Jurkat, Clone E6-1 (cell line): ENCODE measurements around the gene FAM161B. TPM values are rescaled to one million over a fixed set of nuclear protein-coding genes. Genes with fewer than 3 reads are reported as not detected.
A peak's percentile ranks its signal among the peaks of the same experiment; 100 is the strongest.
"Not testable (repeated sequence)": the region's sequence is repeated elsewhere in the genome, so short reads cannot be mapped to it uniquely, and the experiment has no call there.

ENCODE experiments used
- DNase-seq: peaks from one replicate; pipeline ENCODE4 v3.0.0-alpha.2; 2011; ENCODE audit warnings: low read depth, low spot score
- H3K4me3 ChIP-seq: 2 replicates; pipeline ENCODE4 v1.5.1; 2011; ENCODE audit warnings: mild to moderate bottlenecking, low read length, control low read depth, moderate library complexity
- polyA plus RNA-seq: library from polyadenylated mRNA; unstranded; fragments of >200 nt; gene quantifications from one replicate; pipeline ENCODE4 v1.2.1, GENCODE V29; 2012; ENCODE audit warnings: missing spikeins; ENCODE audit not compliant: insufficient read length, insufficient read depth

Gene FAM161B
- 3.7 TPM for polyA plus RNA-seq

- peak within 1 kb of the TSS; percentile 95 for H3K4me3 ChIP-seq
- peak; percentile 95 for DNase-seq
Measured at GRCh38 chr14:73949752-73950734, at the start of gene FAM161B, which contains the start of gene COQ6. Gene FAM161B (minus strand): TSS chr14:73950094. CDS start chr14:73950026, 68 bp downstream. Gene COQ6 (plus strand): TSS chr14:73950302. CDS start chr14:73950333, 31 bp downstream.

GRCh38 chr14:73998726-73999125 lies 48.8 kb upstream of the FAM161B start:
- H3K4me3 ChIP-seq, result no peak overlapping the region
- DNase-seq, result no peak

GRCh38 chr14:73997944-73998447 lies 48.1 kb upstream of the FAM161B start:
- DNase-seq, result no peak
- H3K4me3 ChIP-seq, result no peak overlapping the region

GRCh38 chr14:73997108-73997943 lies 47.4 kb upstream of the FAM161B start:
- H3K4me3 ChIP-seq, result no peak overlapping the region
- DNase-seq, result no peak

- H3K4me3 ChIP-seq, result no peak overlapping the region
- DNase-seq, result no peak
Measured at GRCh38 chr14:73996731-73997107, 46.8 kb upstream of the FAM161B start.

GRCh38 chr14:73995977-73996378 lies 46.1 kb upstream of the FAM161B start:
- no peak for DNase-seq
- H3K4me3 ChIP-seq, result no peak overlapping the region

- not testable (repeated sequence) for H3K4me3 ChIP-seq, DNase-seq
Measured at GRCh38 chr14:73994926-73995325, 45.0 kb upstream of the FAM161B start.

- H3K4me3 ChIP-seq, result no peak overlapping the region
- no peak for DNase-seq
Measured at GRCh38 chr14:73991092-73991491, 41.2 kb upstream of the FAM161B start.

GRCh38 chr14:73988656-73989055 lies 38.8 kb upstream of the FAM161B start:
- not testable (repeated sequence) for H3K4me3 ChIP-seq

GRCh38 chr14:73988065-73988464 lies 38.2 kb upstream of the FAM161B start:
- H3K4me3 ChIP-seq, result no peak overlapping the region
- no peak for DNase-seq

More at GRCh38 chr14:73988656-73989055, 38.8 kb upstream of the FAM161B start:
- not testable (repeated sequence) for DNase-seq

GRCh38 chr14:73977896-73978295 lies 28.0 kb upstream of the FAM161B start:
- no peak for DNase-seq
- H3K4me3 ChIP-seq, result no peak overlapping the region

- H3K4me3 ChIP-seq, result no peak overlapping the region
- DNase-seq, result no peak
Measured at GRCh38 chr14:73976125-73976524, 26.2 kb upstream of the FAM161B start.

- no peak overlapping the region for H3K4me3 ChIP-seq
- DNase-seq, result no peak
Measured at GRCh38 chr14:73973497-73973896, 23.6 kb upstream of the FAM161B start.

GRCh38 chr14:73968885-73969284 lies 19.0 kb upstream of the FAM161B start:
- DNase-seq, result no peak
- H3K4me3 ChIP-seq, result no peak overlapping the region

GRCh38 chr14:73965216-73965615 lies 15.3 kb upstream of the FAM161B start:
- no peak overlapping the region for H3K4me3 ChIP-seq
- no peak for DNase-seq

GRCh38 chr14:73961192-73961591 lies 11.3 kb upstream of the FAM161B start:
- no peak overlapping the region for H3K4me3 ChIP-seq
- DNase-seq, result no peak

GRCh38 chr14:73958591-73958990 lies 8.7 kb upstream of the FAM161B start:
- H3K4me3 ChIP-seq, result no peak overlapping the region
- DNase-seq, result no peak

- no peak overlapping the region for H3K4me3 ChIP-seq
- DNase-seq, result no peak
Measured at GRCh38 chr14:73955674-73956073, 5.8 kb upstream of the FAM161B start.

GRCh38 chr14:73953731-73954130 lies 3.8 kb upstream of the FAM161B start:
- no peak overlapping the region for H3K4me3 ChIP-seq
- DNase-seq, result no peak
